Osteoblast (primary cell): ENCODE results near the gene CASZ1. TPM values are rescaled to one million over a fixed set of nuclear protein-coding genes. Genes with fewer than 3 reads are reported as not detected.

Experiments used
- DNase-seq: peaks from one replicate; pipeline ENCODE4 v3.0.0; 2011; ENCODE audit warnings: low spot score, mixed read lengths; ENCODE audit not compliant: insufficient read length; ENCODE audit errors: missing footprints
- H2AFZ ChIP-seq: 2 replicates; pipeline ENCODE4 v1.6.0; 2011; ENCODE audit warnings: mild to moderate bottlenecking, low read length
- H3K27ac ChIP-seq: 2 replicates; pipeline ENCODE4 v1.5.1; 2011; ENCODE audit warnings: mild to moderate bottlenecking, low read depth, low read length, moderate library complexity
- H3K27me3 ChIP-seq: 2 replicates; pipeline ENCODE4 v1.6.0; 2012; ENCODE audit warnings: mild to moderate bottlenecking, control low read depth, inconsistent platforms, low read length, moderate library complexity; ENCODE audit not compliant: insufficient read depth
- H3K36me3 ChIP-seq: 2 replicates; pipeline ENCODE4 v1.5.1; 2011; ENCODE audit warnings: mild to moderate bottlenecking, low read length, control low read depth, moderate library complexity; ENCODE audit not compliant: insufficient read depth
- H3K4me1 ChIP-seq: 2 replicates; pipeline ENCODE4 v1.5.1; 2011; ENCODE audit warnings: mild to moderate bottlenecking, low read length, control low read depth, moderate library complexity; ENCODE audit not compliant: insufficient read depth
- H3K4me2 ChIP-seq: 2 replicates; pipeline ENCODE4 v1.6.0; 2011; ENCODE audit warnings: mild to moderate bottlenecking, low read length; ENCODE audit not compliant: insufficient read depth
- H3K4me3 ChIP-seq: fragments of 200-600 bp; sonication (generic); 3 replicates; pipeline ENCODE4 v1.5.1; 2012; ENCODE audit warnings: mild to moderate bottlenecking, low read length, inconsistent platforms; ENCODE audit not compliant: insufficient read depth
- H3K79me2 ChIP-seq: 2 replicates; pipeline ENCODE4 v1.6.0; 2012; ENCODE audit warnings: mild to moderate bottlenecking, low read length, control low read depth, inconsistent platforms; ENCODE audit not compliant: insufficient read depth
- H3K9me3 ChIP-seq: 2 replicates; pipeline ENCODE4 v1.5.1; 2011; ENCODE audit warnings: low read depth, low read length, control low read depth
- H4K20me1 ChIP-seq: 2 replicates; pipeline ENCODE4 v1.6.0; 2012; ENCODE audit warnings: mild to moderate bottlenecking, low read length, control low read depth; ENCODE audit not compliant: insufficient read depth
- total RNA-seq: library from RNA; depleted of rRNA; stranded (reverse); fragments of >200 nt; gene quantifications from 2 replicates; pipeline ENCODE4 v1.2.3, GENCODE V29; 2012
- TF ChIP-seq, protein P1 (sequence below): IDR thresholded peaks from 2 replicates; pipeline ENCODE4 v1.5.1; 2011; ENCODE audit warnings: mild to moderate bottlenecking, low read depth, low read length, moderate library complexity; ENCODE audit errors: extremely low read depth

CASZ1 gene
- total RNA-seq, 1 donor = 0.36 TPM

DNA sequence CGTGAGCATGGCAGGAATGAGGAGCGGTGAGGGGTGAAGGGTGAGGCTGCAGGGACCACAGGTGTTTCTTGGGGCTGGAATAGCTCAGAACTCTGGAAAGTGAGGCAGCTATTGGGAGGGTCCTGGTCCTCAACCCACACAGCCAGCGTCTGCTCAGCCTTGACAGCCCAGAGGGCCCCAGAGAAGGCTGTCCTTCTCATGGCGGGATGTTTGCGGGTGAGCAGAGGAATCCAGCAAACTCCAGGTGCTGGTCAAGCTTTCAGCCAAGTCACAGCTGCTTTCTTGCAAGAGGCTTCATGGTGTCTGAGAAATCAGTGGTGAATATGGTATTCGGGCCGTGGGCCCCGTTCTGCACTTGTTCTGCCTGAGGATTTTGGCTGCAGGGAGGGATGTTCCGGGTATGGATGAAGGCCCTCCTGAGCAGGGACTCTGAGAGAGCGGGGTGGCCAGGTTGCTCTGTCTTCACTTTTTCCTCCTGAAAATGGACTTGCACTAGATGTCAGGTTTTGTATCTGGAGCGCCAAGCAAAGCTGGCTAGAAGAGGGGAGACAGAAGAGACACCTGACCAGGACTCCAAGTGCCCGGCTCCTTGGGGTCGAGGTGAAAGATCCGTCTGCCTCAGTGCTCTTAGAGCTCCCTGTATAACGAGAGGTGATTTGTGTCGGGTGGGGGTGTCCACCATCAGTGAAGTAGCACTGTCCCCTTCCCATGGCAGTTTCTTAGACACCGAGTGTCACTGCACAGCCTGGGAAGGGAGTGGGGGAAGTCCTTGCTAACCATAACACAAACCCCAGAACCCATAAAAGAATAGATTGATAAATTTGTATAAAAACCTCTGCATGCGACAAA is 181.8 kb downstream of the CASZ1 start:
- Histone ChIP-seq H4K20me1 (peaks cover 20% of the 10 kb centered on the region), H3K36me3 (no peaks in the 10 kb centered on the region)

DNA sequence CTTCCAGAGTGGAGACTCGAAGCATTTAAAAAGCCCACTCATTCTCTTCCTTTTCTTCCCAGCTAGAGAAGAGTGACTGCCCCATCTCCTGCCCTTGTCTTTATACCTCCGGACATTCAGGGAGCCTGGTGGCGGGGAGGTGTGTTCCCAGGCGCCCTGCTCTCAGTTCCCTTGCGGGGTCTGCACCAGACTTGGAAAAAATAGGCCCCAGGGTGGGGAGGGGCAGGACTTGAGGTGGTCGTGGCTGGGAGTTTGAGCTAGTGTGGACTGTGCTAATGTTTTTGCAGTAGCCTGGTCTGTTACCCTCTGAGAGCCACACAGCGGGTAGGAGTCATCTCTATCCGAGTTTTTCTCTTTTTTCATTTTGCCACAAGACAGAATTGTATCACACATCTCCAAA is 182.6 kb downstream of the CASZ1 start:
- Histone ChIP-seq H3K27me3 (no peaks in the 10 kb centered on the region), H3K4me3 (no peak overlapping the region), H3K4me1 (peaks cover 3% of the 10 kb centered on the region), H3K36me3 (no peaks in the 10 kb centered on the region), H3K9me3 (no peaks in the 10 kb centered on the region), H3K27ac (no peak overlapping the region), H4K20me1 (peaks cover 20% of the 10 kb centered on the region), H3K4me2 (no peak overlapping the region), H2AFZ (no peak overlapping the region), H3K79me2 (peaks cover 3% of the 10 kb centered on the region)
- TF ChIP-seq, protein P1, sequence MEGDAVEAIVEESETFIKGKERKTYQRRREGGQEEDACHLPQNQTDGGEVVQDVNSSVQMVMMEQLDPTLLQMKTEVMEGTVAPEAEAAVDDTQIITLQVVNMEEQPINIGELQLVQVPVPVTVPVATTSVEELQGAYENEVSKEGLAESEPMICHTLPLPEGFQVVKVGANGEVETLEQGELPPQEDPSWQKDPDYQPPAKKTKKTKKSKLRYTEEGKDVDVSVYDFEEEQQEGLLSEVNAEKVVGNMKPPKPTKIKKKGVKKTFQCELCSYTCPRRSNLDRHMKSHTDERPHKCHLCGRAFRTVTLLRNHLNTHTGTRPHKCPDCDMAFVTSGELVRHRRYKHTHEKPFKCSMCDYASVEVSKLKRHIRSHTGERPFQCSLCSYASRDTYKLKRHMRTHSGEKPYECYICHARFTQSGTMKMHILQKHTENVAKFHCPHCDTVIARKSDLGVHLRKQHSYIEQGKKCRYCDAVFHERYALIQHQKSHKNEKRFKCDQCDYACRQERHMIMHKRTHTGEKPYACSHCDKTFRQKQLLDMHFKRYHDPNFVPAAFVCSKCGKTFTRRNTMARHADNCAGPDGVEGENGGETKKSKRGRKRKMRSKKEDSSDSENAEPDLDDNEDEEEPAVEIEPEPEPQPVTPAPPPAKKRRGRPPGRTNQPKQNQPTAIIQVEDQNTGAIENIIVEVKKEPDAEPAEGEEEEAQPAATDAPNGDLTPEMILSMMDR = no peak
- no peak for DNase-seq

More for the DNA sequence above, 181.8 kb downstream of the CASZ1 start:
- H3K4me2 ChIP-seq = no peak overlapping the region
- no peaks in the 10 kb centered on the region for H3K27me3 ChIP-seq
- no peak overlapping the region for H2AFZ ChIP-seq
- no peak overlapping the region for H3K27ac ChIP-seq
- TF ChIP-seq, protein P1 = no peak
- peaks cover 3% of the 10 kb centered on the region for H3K4me1 ChIP-seq
- H3K4me3 ChIP-seq = no peak overlapping the region
- no peak for DNase-seq
- H3K9me3 ChIP-seq = no peaks in the 10 kb centered on the region
- peaks cover 3% of the 10 kb centered on the region for H3K79me2 ChIP-seq

DNA sequence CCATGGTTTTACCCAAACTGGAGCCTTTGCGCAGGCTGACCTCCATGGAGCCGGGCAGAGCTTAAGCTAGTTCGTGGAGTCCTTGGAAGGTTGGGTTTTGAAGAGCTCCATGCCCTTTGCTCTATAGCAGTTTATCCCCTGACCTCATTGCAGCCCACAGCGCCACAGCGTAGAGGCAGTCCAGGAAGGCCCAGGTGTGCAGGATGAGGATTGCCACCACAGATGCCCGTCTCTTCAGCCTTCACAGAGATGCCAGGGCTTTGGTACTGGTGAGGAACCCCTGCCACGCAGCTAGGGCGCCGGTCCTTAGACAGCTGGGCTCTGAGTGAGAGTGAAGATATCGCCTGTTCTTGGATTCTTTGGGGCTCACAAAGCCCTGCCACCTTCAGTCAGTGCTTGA is 183.1 kb downstream of the CASZ1 start:
- no peak for DNase-seq
- Histone ChIP-seq H3K36me3 (no peaks in the 10 kb centered on the region), H3K4me1 (peaks cover 3% of the 10 kb centered on the region), H3K9me3 (no peaks in the 10 kb centered on the region), H3K4me3 (no peak overlapping the region), H2AFZ (no peak overlapping the region), H3K4me2 (no peak overlapping the region), H3K79me2 (peaks cover 3% of the 10 kb centered on the region), H3K27me3 (no peaks in the 10 kb centered on the region), H4K20me1 (peaks cover 17% of the 10 kb centered on the region), H3K27ac (no peak overlapping the region)
- TF ChIP-seq, protein P1 = no peak

DNA sequence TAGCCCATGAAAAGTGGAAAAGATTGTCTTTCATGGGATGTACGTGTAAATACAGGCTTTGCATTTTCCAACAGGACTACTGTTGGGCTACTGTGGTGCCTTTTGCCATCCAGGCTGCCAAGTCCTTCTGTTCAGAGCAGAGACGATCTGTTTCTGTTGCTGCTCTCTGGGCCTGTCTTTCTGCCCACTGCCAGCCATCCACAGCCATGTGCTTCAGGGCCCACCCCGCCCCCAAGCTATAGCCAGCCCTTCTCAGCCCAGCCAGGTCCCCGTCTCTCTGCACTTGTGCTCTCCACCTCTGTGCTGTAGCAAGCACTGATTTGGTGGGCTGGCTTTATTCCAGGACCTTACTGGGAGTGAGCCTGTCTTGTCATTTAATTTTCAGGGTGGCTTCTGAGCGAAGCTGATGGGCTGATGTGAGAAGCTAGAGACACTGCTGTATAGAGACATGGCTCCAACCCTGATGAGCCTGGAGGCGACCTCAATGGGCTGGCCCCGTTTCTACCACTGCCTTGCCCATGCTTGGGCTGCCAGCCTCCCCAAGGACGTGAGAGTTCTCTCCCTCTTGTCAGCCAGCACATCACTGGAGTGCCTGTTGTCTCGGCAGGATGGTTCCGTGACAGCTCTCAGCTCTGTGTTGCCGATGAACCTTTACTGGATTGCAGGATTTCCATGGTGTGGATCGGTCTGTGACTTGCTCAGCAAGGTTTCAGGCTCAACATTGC is 183.8 kb downstream of the CASZ1 start:
- no peak overlapping the region for H3K27ac ChIP-seq
- TF ChIP-seq, protein P1 = no peak
- H3K9me3 ChIP-seq = no peaks in the 10 kb centered on the region
- H2AFZ ChIP-seq = no peak overlapping the region
- H3K4me1 ChIP-seq = peaks cover 3% of the 10 kb centered on the region
- H3K4me2 ChIP-seq = no peak overlapping the region
- no peaks in the 10 kb centered on the region for H3K27me3 ChIP-seq
- no peaks in the 10 kb centered on the region for H3K36me3 ChIP-seq
- H3K4me3 ChIP-seq = no peak overlapping the region
- H3K79me2 ChIP-seq = peaks cover 3% of the 10 kb centered on the region
- DNase-seq = no peak
- peaks cover 16% of the 10 kb centered on the region for H4K20me1 ChIP-seq
